GM19467 (cell line): ENCODE data around the gene IGFBP7.

Experiments
- ATAC-seq: cut with Tn5 transposase; IDR thresholded peaks from one replicate; pipeline ENCODE4 v1.9.1; 2021; ENCODE audit warnings: mild to moderate bottlenecking, moderate library complexity; ENCODE audit not compliant: unreplicated experiment

IGFBP7 gene

DNA sequence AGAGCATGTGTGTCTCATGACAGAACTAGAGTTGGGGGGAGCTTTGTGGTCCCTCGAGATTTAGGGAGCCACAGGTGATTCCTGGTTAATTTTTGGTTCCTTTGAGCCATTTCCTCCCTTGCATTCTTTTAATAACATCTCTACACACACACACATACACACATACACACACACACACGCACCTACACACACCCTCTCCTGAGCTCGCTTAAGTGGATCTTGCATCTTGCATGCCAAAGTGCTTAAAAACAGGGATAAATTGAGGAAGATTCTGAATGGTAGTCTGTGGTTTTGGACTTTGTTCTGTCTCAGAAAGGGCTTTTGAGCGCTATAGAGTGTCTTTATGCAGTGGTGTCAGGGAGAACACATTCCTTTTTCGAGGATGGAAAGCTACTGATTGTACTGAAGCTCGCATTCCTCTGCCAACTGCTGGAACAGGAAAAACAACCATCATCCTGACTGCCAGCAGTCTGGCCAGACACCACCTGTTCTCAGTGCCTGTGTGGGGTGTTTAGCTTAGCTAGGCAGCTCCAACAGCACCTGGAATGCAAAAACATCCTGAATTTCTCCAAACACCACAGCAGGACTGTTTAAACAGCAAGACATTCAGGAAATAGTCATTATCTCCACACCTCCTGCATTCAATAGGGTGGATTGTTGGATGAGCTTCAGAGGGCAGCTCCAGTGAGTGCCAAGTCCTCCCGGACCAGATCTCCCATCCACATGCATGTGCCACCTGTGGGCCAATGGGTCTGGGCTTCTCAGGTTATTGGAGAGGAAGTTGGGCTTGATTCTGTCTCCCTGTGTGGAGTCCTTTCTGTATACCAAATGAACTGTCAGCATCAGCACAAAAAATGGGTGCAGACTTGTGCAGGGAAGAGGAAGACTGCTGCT lies 21.9 kb upstream of the IGFBP7 start:
- no peak for ATAC-seq

DNA sequence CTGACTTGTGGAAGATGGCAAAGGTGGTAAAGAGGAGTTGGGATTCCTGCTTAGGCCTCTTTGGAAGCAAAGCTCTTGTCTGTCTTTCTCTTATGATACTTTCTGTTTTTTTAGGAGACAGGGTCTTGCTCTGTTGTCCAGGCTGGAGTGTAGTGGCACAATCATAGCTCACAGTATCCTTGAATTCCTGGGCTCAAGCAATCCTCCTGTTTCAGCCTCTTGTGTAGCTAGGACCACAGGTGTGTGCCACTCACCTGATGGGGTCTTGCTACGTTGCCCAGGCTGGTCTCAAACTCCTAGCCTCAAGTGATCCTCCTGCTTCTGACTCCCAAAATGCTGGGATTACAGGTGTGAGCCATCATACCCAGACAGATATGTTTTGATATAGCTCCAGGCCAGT lies 19.3 kb upstream of the IGFBP7 start:
- ATAC-seq = no peak

DNA sequence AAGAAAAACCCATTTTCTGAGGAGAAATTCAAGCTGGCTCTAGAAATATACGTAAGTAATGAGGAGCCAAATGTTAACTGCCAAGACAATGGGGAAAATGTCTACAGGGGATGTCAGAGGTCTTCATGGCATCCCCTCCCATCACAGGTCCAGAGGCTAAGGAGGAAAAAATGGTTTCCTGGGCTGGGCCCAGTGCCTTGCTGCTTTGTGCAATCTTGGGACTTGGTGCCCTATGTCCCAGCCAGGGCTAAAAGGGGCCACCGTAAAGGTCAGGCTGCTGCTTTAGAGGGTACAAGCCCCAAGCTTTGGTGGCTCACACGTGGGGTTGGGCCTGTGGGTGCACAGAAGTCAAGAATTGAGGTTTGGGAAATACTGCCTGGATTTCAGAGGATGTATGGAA lies 17.2 kb upstream of the IGFBP7 start:
- ATAC-seq = no peak

DNA sequence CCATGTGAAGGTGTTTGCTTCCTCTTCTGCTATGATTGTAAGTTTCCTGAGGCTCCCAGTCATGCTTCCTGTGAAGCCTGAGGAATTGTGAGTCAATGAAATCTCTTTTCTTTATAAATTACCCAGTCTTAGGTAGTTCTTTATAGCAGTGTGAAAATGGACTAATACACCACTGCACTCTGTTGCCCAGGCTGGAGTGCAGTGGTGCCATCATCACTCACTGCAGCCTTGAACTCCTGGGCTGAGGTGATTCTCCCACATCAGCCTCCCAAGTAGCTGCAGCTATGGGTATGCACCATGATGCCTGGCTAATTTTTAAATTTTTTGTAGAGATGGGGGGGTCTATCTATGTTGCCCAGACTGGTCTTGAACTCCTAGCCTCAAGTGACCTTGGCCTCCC lies 15.8 kb upstream of the IGFBP7 start:
- no peak for ATAC-seq

DNA sequence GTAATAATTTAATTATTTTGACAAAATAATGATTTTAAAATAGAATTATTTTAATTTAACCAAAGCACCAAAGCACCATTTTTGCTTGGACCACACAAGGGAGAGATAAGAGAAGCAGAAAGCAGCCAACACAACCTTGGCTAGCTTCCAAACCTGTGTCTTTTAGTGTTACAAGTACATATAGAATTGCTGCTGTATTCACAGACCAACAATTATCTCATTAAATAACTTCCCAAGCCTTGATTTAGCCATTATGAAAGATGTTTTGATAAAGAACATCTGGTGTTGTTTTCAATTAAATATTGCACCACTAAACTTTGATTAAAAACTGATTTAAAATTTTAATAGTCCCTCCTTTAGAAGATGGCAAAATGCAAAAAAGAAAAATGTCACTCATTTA lies 14.0 kb upstream of the IGFBP7 start:
- no peak for ATAC-seq

DNA sequence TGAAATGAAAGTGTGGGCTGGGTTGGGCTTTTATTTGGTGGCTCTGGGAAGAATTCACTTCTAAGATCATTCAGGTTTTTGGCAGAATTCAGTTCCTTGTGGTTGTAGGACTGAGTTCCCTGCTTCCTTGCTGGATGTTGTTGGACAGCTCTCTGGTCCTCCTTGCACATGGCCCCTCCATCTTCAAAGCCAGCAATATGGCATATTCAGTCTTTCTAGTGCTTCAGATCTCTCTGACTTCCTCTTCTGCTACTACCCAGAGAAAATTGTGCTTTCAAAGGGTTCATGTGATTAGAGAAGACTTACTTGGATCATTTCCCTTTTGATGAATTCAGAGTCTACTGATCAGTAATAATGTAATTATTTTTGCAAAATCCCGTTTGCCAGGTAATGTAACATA lies 12.8 kb upstream of the IGFBP7 start:
- ATAC-seq = no peak

DNA sequence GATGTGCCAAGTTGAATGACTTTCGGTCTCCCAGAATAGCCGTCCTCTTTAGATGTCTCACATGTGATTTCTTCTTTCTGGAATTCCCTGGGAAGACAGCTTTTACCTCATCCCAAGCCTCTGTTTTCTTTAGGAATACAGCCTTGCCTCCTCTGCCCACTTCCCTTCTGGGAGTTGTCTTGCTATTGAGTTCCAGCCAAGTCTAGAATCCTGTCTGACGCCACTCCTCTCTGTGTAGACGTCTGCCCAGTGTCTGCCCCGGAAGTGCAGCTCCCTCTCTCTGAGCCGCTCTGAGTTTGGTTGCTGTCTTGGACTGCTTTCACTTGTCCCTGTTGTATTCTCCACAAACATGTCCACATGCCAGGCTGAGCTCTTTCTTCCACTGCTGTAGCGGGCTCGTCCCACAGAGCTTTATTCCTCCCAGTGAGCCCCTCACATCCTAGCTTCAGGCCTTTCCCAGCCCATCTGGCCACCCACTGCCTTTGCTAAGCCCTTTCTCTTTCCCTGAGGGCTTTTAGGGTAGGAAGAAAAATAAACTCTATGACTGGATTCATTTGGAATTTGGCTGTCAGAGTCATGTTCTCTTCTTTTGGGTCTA lies 9.0 kb upstream of the IGFBP7 start:
- no peak for ATAC-seq

DNA sequence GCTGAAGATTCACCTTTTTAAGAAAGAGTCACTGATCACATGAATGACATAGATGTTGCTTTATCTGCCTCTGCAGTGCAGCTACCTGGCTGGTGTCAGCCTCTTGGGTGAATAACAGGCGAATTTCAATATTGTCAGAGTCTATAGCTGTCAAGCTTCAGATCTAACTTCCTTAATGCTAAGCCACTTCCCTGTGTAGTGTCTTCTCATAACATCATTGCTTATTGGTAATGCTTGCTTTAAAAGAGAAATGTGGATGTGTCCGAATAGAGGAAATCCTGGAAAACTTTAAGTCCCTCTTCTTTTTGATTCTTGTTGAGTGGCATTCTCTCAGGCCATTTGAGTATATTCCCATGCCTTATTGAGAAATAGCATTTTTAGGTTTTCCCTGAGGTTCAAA lies 7.3 kb upstream of the IGFBP7 start:
- no peak for ATAC-seq

DNA sequence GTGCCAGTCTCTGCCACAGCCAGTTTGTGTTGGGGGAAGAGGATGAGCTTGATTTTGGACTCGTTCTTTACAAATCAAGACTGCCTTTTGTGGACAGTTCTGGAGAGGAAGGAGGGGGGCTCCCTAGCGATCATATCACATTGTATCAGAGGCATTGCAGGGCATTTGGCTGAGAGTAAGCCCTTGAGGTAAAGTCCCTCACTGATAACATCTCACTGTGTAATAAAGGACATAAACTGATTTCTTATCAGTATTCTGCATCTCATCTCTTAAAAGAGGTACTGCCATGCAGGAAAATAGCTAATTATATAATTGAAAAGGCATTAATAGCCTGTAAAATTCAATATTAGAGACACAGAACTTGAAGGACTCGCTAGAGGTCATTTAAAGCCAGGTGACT lies 6.1 kb upstream of the IGFBP7 start:
- ATAC-seq = no peak

DNA sequence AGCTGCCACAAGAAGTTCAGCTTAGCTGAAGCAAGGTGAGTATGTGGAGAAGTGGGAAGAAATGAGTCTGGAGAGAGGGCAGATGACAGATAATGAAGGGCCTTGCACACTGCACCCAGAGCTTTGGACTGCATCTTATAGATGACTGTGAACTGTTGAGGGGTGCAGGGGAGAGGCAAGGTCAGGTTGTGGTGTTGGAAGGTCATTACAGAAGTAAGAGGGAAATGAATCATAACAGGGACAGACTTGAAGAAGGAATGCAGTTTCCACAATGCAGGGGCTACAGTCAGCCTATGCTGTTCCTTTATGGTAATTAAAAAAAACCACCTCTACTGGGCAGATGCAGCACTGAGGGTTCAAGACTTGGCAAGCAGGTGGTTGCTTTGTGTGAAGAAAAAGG lies 4.8 kb upstream of the IGFBP7 start:
- no peak for ATAC-seq

DNA sequence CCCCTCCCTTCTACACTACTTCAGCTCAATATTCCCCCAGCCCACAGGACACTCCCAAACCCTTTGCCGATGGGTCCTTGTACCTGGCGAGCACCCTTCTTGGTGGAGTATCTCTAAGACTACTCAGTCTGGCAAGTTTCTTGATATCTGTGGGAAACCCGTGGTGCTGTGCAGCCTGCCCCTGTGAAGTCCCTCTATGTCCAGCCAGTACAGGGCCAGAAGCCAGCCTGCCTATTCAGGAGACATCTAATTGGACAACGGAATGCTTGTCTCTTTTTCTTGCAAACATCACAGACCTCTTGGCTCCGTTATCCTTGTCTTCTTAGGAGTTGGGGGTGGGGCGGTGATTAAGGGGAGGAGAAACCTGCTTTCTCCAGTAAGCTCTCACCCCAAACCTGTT lies 3.7 kb upstream of the IGFBP7 start:
- no peak for ATAC-seq

DNA sequence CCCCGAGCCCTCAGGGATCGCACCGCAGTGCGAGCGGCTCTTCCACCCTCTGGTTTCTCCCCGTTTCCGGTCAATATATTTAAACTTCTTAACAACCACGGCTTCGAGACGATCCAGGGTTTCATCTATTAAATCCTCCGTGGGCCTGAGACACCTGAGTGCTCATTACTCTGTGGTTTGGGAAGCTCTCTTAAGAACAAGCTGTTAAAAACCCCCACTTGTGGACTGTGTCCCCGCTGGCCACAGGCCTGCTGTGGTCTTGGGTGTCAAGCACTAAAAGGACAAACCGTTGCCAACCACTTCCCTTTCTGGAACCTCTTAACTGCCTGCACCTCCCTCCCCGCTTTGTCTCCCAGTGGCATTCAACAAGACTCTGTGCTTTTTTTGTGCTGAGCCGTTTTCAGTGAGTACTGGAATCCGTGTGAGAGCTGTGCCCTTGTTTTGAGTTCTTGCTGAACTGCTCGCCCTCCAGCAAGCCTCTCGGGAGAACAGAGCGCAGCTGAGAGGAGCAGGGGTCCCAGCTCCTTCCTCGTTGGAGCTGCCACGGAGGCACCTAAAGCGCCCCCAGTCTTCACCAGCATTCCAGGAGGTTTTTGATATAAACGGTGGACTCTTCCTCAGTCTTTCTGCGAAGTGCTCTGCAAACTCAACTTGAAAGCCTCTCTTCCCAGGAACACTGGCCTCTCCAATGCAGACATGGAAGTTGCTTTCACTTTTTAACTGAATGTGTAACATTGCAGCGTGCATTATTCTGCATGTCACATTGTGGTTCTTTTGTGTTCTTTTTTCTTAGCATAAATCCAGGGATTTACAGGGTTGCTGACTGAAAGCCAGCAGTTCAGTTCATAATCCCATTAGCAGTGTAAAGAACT lies 691 bp upstream of the IGFBP7 start:
- peak; percentile 53 for ATAC-seq

DNA sequence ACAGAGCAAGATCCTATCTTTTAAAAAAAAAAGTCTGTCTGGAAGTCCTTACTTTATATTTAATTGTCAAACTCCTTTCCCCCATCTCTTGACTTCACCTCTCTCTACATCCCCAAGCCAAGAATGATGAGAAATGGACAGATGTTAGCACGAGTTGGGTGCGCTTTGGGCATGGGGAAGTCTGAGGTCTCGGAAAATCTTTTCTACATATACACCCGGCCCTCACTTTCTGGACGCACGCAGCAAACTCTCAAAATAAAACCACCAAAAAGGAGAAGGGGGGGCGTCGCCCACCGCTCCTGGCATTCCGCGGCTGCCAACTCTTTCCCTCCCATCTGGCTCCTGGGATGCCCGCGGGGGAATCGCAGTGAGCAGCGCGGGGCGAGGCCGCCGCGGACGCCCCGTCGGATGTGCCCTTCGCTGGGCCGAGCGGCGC lies 756 bp downstream of the IGFBP7 start:
- no peak for ATAC-seq

DNA sequence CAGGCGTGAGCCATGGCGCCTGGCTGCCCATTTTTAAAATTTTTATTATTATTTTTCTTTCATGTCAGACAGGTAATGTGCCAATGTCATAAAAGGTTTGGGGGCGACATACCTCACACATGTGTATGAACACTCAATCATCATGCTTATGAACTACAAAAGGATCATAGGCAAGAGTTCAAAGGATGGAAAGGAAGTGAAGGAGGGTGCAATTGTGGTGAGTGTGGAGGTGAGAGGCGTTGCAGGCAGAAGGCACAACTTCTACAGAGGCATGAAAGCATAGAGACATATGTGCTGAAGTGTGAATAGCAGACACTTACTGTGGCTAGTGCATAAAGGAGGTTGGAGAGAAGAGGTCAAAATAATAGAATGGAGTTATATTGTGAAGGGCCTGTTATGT lies 4.0 kb downstream of the IGFBP7 start:
- no peak for ATAC-seq

DNA sequence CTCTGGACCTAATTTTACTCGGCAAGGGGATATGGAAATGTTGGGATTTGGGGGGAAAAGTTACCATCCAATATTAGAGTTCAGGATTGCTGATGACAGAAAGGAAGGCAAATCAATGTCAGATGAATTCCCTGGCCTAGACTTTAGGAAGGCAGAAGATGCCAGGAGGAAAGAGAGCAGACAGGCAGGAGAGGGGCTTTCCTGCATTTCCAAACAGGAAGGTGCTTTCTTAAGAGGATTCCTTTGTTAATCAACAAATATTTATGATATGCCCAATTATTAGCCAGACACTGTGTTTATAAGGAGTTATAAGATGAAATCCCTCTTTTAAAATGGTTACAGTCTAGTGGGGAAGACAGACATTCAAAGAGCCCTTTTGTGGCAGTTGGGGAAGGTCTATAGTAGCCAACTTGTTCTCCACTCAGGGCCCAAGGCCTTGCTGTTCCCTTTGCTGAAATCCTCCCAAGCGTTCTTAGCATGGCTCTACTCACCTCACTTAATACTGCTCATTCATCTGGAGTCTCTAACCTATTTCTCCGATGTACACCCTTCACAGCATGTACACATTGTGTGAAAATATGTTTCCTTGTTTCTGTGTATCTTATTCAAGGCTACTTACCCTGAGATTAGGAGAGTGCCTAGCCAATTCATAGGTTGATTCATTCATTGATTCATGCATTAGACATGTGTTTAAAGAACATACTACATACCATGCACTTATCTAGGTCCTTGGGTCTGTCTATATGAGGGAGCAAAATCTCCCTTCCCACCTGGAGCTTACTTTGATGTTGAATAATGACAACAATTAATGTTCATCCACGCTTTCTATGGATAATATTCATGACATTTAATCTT lies 5.3 kb downstream of the IGFBP7 start:
- ATAC-seq = no peak

DNA sequence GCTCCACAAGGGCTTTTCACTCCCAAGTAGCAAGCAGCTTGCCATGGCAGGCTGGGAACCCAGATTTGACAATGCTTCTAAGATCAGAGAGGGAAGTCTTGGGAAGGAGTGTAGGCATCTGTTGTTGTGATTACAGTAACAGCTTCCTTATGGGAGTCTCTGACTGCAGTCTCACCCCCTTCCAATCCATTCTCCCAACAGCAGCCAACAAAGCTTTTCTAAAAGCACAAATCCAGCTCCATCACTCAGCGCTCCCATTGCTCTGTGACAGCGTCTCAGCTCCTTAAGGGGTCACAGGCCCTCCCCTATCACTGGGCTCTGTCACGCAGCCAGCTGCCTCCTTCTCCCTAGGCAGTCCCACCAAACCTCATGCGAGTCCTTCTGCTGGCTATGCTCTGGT lies 7.1 kb downstream of the IGFBP7 start:
- ATAC-seq = no peak

DNA sequence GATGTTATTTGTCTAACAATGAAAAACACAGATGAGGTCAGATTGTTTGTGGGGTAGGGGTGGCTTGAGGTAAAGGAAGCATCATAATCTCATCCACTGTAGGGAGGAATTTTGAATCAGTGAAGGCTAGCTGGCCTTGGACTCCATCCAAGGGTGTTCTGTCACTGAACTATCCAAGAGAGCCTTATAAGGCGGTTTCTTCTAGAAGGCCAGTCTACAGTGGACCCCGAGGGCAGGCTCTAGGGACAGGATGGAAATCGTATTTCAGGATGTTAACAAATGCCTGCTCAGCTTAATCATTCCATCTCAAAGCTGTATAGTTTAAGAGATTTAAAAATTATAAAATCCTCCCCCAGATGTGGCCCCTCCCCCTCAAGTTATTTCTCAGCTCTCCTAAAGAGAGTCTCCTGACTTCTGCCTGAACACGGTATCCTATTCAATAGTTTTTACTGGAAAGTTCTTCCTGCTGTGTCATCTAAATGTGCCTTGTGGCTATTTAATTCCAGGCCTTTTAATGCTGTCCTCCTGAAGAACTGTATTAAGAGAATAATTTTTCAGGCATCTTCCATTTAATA lies 8.0 kb downstream of the IGFBP7 start:
- no peak for ATAC-seq

DNA sequence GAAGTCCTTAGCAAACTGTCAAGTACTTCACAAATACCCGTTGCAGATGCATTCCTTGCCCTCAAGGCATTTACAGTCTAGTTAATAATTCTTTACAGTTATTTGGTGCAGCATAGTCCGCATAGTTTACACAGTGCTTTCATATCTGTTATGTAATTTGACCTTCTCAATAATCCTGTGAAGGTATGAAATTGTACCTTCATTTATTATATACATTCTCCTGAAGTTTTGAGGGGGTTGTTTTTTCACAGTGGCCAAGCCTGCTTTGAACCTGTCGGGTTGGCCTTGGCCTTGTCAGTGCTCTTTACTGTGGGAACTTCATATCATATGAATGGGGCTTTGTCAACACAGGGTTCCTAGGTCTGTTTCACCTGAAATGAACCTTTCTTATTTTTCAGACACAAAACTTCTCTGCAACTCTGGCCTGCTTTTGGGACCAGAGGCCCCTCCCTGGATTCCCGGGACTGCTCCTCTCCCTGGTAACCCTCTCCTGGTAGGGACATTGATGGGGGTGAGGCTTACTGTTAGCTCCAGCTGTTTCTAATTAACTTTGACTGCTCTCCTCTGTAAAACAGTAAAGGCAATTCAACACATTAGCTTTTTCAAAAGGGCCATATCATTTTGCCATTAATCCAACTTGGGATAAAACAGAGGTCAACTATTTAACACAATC lies 9.1 kb downstream of the IGFBP7 start:
- no peak for ATAC-seq

DNA sequence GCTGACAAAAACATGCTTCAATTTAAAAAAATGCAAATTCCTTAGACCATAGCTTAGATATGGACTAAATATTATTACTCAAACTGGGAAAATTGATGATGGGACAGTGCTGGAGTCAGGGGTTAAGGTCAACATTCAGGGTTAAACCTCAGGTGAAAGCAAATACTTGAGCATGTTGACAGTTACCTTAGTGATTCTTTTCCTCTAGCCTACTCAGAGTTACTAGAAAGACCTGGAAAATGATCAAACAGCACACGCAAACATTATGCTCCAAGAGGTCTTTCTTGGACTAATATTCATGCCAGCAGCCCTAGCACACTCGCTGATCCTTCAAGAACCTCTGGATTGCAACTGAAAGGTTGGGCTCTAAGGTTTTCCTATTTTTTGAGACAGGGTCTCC lies 10.8 kb downstream of the IGFBP7 start:
- no peak for ATAC-seq

DNA sequence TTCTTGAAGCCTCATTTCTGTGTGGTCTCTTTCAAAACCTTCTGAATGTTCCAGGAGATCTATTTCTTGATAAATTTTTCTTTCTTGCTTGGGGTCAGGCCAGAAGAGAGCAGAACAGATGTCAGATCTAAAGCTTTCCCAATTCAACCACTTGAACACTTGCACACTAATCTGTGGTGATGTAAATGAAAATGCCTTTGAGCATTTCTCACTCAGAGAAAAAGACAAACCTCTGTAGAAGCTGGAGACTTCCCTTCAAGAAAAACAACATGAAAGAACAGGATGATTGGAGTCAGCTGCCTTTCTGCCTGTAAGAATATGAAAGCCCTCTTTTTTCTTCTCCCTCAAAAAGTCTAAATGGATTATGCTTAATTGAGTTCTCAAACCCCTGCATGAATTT lies 11.2 kb downstream of the IGFBP7 start:
- no peak for ATAC-seq
